ENCODE data around the gene SLC25A18.

DNA sequence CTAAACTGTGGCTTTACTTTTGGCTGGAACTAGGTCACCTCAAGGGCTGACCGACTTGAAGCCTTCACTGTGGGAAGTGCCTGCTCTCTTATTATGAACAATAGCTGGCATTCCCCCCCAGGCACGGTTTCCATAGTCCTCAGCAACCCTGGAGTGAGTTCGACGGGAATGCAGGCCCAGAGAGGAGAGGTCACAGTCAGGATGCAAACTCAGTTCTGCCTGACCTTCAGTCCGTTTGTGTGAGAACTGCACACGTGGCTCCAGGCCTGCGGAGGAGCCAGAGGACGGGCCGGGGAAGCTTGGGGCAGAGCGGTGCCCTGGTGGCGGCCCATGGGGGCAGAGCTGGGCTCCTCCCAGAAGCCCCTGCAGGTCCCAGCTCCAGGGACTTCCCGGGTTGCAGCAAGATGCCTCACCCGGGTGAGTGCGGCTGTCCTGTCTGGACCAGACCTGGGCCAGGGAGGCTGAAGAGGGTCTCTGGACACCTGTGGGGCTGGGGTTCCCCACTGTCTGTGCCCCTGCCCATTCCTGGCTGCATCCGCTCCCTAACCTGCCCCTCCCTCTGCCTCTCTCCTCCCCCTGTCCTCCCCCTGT, 17.2 kb downstream of the SLC25A18 start:
- TF ChIP-seq, protein P1, sequence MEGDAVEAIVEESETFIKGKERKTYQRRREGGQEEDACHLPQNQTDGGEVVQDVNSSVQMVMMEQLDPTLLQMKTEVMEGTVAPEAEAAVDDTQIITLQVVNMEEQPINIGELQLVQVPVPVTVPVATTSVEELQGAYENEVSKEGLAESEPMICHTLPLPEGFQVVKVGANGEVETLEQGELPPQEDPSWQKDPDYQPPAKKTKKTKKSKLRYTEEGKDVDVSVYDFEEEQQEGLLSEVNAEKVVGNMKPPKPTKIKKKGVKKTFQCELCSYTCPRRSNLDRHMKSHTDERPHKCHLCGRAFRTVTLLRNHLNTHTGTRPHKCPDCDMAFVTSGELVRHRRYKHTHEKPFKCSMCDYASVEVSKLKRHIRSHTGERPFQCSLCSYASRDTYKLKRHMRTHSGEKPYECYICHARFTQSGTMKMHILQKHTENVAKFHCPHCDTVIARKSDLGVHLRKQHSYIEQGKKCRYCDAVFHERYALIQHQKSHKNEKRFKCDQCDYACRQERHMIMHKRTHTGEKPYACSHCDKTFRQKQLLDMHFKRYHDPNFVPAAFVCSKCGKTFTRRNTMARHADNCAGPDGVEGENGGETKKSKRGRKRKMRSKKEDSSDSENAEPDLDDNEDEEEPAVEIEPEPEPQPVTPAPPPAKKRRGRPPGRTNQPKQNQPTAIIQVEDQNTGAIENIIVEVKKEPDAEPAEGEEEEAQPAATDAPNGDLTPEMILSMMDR (optimal IDR thresholded peaks at IDR 0.05 in 1 of 3, IDR thresholded peaks at IDR 0.05 in 1 of 3, conservative IDR thresholded peaks at IDR 0.05 in 1 of 3; ENCODE audit: extremely low read depth in 1 of 3, insufficient read depth in 2 of 3, low read length in 3 of 3): no peak
- no peak for TF ChIP-seq EZH2 (IDR thresholded peaks at IDR 0.05; ENCODE audit: low read length)
